ENCODE data around the gene CALN1.
"Not testable (repeated sequence)": the region's sequence is repeated elsewhere in the genome, so short reads cannot be mapped to it uniquely, and the experiment has no call there.

The CALN1 gene

DNA sequence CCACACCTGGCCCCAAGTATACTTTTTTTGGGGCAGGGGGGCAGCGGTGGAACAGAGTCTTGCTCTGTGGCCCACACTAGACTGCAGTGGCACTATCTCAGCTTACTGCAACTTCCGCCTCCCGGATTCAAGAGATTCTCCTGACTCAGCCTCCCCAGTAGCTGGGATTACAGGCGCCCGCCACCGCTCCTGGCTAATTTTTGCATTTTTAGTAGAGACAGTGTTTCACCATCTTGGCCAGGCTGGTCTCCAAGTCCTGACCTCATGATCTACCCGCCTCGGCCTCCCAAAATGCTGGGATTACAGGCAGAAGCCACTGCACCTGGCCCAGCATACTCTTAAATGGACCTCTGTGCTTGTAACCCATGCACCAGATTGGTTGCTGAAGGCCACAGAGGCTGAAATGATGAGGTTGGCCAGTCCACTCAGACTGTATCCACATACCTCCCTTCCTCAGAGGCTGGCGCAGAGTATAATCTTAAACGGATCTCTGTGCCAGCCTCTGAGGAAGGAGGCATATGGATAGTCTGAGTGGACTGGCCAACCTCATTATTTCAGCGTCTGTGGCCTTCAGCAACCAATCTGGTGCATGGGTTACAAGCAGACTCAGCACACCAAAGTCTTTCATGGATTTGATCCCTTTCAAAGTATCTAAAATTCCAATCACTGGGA is 3.0 kb downstream of the CALN1 start:
- DNase-seq (ENCODE audit: low spot score), result no peak

DNA sequence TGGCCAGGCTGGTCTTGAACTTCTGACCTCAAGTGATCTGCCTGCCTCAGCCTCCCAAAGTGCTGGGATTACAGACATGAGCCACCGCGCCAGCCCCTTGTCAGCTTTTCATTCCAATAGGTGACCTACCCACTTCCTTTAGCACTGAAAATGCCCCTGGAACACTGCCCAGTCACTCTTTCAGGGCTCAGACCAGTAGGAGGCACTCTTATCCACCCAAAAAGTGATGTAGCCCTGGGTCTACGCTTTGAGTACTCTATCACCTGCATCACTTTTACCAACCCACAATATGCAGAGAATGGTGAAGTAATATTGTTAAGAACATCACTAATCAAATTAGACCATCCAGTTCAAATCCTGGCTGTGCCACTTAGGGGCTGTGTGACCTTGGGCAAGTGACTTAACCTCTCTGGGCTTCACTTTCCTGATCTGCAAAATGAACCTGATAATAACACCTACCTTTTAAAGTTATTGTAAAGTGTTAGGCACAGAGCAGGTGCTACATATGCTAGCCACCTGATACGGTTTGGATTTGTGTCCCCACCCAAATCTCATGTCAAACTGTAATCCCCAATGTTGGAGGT is 5.2 kb downstream of the CALN1 start:
- no peak for DNase-seq (ENCODE audit: low spot score)

DNA sequence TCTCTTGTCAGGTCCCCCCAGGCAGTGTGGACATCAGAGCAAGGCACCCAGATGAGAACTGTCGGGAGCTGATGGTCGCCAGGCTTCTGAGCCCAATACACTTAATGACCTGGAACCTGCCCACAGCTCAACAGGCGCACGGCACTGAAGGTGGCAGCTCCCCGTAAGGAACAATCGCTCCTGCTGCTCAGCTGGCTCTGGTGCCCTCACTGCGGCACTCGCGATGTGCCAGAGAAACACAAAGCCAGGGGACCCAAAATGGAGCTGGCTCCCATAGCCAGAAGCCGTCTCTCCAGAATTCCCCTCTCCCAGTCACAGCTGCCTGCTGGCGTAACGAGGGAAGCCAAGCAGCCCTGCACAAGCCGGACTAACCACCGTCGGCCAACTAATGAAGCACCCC is 6.3 kb downstream of the CALN1 start:
- no peak for DNase-seq (ENCODE audit: low spot score)

DNA sequence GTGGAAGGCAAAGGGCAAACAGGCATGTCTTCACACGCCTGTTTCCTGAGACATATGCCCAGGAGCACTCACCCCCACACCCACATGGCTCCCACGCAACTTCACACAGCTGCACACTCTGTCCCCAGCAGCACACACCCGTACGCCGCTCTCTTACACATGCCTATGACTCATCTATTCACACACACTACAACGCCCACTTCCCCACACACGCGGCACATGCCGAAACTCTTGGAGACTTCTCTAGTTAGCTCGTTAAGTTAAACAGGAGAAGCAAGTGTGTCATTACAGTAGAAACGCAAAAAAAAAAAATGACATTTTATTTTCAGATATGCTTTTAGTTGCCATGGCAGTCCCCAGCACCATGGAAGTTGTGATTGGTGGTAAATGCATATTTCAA is 6.7 kb downstream of the CALN1 start:
- DNase-seq (ENCODE audit: low spot score), result no peak

DNA sequence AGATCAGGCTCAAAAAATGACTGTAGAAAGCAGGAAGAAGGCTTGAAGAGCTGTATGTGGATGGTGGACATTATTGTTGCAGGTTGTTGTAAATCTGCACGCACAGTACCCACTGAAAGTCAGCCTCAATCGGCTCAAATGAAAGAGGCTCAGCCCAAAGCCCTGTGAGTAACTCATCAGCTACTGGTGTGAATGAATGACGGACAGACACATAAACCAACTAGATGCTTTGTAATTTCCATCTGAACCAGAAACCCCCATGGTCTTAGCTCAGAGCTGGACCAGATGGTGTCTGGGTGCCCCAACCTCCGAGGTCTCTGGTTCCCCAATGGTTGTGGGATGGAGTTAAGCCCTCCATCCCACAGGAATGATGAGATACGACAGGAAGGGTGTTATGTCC is 7.4 kb downstream of the CALN1 start:
- no peak for DNase-seq (ENCODE audit: low spot score)

DNA sequence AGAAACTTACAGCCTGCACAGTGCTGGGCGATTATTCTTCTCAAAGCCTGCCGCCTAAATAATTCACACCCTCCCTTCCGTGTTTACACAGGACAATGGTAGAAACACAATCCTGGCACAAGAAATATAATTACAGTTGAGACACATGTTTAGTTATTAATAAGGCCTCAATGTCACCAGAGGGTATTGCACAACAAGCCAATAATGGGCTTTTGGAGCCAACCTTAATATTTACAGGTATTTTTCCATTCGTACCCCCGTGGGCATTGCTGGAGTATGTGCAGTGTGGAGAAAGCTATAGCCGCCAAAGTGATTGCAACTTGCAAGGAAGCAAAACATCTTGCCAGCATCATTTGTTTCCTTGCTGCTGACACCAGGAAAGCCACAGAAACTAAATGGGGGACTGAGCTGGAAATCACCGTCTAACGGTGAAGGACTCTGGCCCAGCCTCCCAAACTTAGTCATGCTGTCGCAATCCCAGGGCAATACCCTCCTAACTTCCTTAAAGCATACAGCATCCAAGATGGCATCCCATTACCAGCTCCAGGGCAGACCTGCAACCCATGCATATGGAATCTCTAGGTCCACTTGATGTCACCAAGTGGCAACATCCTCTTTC is 8.6 kb downstream of the CALN1 start:
- no peak for DNase-seq (ENCODE audit: low spot score)

DNA sequence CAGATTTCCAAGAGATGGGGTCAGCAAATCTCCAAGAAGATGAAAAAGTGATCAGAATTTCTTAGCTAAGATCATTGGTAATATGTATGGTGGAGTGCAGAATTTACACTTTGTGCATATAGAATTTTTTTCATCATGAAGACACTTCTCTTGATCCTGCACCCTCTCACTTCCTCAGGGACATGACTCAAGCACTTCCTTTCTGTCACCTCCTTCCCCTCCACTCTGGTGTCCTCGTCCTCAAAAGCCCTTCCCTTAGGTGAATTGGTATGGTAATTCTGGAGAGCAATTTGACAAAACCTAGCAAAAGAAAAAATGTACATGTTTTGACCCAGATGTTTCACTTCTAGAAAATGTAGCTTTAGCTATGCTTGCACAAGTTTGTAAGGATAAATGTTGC is 18.1 kb downstream of the CALN1 start:
- DNase-seq (ENCODE audit: low spot score), result no peak

DNA sequence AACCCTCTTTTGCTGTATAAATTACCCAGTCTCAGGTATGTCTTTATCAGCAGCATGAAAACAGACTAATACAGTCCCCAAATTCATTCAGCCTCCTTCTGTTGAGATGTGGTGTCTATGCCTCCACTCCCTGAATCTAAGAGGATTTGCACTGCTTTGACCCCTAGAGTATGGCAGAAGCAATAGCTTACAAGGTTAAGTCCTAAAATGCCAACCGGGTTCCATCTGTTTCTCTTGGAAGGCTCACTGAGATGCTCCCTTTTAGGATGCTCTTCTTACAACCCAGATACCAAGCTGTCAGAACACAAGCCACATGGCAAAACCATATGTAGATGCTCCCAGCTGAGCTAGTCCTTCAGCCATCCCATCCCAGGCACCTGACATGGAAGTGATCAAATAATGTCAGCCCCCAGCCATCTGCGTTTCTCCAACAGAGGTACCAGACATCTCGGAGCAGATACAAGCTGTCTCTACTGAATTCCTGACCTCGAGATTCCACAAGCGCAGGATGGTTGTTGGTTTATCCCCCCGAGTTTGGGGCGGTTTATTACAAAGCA is 20.2 kb downstream of the CALN1 start:
- DNase-seq (ENCODE audit: low spot score), result no peak

DNA sequence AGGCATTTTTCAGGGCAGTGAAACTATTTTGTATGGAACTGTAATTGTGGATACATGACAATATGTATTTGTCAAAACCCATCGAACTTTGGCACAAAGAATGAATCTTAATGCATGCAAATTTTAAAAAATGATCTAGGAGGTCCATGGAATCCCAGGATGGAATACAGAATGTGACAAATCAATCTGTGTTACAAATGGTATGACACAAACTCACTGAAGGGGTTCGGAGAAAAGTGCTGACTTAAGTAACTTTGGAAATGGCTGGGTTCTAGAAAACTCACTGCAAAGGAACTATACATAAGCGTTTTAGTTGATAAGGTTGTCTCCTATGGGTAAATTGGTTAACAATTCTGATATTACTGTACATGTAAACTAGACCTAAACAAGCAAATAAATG is 26.0 kb downstream of the CALN1 start:
- no peak for DNase-seq (ENCODE audit: low spot score)

DNA sequence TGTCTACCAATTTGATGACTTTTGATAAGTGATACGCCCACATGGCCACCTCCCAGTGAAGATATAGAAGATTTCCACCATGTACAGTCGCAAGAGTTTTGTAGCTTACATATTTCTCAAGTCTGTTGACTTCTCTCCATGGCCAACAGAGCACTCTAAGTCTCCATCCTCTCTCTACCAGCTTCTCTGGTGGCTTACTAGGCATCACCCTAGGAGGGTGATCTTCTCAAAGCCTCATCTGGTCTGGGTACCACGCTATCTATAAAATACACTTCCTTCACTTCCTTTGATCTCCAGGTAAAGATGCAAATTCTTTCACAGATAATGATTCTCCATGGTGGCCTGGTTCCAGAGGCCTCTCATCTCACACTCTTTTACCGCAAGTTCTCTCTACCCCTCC is 49.9 kb downstream of the CALN1 start:
- no peak for DNase-seq (ENCODE audit: low spot score)

DNA sequence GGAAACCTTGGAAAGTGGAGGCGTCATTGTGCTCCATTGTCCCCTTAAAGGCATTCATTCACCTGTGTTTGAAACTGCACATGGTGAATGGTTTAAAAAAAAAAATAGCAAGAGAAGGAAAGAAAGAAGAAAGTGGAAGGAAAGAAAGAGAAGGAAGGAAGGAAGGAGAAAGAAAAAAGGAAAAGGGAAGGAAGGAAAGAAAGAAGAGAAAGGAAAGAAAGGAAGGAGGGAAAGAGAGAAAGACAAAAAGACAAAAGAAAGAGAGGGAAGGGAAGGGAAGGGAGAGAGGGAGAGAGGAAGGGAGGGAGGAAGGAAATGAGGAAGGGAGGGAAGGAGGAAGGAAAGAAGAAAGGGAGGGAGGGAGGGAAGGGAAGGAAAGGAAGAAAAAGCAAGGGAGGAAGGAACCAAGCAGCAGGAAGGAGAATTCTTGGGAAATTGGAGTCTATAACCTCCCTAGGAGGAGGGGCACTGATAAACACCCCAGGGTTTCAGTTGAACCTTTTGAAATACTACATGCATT is 66.9 kb downstream of the CALN1 start:
- no peak for DNase-seq (ENCODE audit: low spot score)

DNA sequence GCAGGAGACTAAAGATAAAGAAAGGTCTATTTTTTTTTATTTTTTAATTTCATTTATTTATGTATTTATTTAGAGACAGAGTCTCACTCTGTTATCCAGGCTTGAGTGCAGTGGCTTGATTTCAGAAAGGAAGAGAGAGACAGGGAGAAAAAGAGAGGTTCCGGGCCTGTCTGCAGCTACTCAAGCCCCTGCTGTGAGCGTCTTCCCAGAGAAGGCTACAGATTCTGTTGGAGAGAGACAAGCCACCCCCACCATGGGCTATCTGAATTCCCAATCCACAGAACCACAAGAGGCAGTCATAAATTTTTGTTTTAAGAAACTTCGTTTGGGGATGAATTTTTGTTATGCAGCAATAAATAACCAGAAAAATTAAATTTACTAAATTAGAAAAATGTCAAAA is 68.1 kb downstream of the CALN1 start:
- no peak for DNase-seq (ENCODE audit: low spot score)

DNA sequence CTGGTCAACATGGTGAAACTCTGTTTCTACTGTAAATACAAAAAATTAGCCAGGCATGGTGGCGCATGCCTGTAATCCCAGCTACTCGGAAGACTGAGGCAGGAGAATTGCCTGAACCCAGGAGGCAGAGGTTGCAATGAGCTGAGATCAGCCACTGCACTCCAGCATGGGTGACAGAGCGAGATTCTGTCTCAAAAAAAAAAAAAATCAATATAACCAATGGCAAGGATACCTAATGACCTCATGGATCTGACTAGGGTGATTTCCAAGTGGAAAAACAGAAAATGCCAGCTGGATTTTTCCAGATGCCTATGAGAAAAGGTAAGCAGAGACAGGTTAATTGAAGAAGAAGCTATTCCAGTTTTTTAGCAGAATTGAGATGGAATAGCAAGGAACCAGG is 68.8 kb downstream of the CALN1 start:
- not testable (repeated sequence) for DNase-seq (ENCODE audit: low spot score)

DNA sequence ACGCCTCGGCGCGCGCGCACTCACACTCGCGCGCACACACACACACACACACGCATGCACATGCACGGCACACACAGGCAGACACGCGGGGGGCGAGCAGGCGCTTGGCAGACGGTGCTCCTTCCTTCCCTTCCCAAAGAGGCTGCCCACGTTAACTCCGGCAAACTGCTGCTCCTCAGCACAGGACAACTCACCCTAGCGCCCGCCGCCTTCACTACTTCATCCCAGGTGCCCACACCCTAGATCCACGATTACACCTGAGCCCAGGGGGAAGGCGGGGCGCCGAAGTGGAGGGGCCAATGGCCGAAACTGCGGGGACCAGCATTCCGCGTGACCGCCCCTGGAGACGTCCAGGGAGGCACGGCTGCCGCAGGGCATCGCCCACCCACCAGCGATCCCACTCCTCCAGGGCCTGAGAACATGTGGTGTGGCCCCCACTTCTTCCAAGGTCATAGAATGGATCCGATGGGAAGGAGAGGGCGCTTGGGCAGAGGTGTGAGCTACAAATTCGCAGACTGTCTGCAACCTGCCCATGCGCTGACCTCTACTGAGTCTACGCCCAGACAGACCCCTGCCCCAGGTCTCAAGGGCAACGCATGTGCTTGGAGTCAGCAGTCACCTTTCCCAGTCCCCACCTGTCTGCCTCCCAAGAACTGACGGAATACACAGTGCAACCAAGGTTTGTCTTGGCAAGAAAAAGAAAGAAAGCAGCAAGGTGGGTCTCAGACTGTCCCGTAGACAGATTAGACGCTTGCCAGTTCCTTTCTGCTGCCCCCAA is 74.6 kb downstream of the CALN1 start:
- DNase-seq (ENCODE audit: low spot score), result no peak

DNA sequence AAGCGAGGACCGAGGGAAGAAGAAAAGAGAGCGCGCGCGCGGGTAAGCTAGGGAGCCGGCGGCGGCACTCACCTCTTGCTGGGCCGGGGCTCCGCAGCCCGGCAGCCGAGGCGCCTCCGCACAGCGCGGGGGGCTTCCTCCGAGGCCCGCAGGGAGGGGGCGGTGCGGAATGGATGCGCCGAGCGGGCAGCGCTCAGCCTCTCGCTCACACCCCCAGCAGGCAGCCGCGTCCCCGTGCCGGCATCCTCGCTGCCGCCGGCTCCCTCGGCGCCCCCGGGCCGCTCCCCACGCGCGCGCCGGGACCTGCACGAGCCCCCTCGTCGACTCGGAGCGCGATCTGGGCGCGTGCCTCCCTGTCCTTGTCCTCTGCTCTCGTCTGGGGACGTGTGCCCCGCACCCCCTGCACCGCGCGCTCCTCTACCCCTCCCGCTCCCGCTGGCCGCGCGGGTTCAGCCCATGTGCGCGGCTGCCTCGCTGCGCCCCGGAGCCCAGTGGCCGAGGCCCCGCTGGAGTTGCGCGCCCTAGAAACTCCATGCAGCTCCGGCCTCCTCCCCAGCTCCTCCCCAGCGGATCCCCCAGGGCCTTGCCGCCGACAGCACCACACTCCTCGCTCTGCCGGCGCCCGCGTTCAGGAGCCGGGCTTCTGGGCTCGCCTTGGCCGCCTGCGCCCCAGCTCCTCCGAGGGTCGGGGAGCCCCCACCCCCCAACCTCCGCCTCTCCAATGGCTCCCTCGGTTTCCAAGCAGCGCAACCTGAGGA is 75.3 kb downstream of the CALN1 start:
- DNase-seq (ENCODE audit: low spot score), result peak; percentile 74

DNA sequence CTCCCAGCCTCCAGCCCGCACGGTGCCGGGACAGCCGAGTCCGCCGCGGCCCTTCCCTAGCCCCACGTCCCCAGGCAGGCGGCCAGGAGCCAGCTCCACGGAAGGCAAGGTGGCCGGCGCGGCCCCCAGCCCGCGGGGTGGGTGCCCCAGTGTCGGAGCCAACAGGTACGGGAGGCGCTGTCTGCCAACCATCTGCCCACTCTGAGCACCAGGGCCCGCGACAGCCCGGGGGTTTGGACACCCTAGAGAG is 75.8 kb downstream of the CALN1 start:
- no peak for DNase-seq (ENCODE audit: low spot score)

DNA sequence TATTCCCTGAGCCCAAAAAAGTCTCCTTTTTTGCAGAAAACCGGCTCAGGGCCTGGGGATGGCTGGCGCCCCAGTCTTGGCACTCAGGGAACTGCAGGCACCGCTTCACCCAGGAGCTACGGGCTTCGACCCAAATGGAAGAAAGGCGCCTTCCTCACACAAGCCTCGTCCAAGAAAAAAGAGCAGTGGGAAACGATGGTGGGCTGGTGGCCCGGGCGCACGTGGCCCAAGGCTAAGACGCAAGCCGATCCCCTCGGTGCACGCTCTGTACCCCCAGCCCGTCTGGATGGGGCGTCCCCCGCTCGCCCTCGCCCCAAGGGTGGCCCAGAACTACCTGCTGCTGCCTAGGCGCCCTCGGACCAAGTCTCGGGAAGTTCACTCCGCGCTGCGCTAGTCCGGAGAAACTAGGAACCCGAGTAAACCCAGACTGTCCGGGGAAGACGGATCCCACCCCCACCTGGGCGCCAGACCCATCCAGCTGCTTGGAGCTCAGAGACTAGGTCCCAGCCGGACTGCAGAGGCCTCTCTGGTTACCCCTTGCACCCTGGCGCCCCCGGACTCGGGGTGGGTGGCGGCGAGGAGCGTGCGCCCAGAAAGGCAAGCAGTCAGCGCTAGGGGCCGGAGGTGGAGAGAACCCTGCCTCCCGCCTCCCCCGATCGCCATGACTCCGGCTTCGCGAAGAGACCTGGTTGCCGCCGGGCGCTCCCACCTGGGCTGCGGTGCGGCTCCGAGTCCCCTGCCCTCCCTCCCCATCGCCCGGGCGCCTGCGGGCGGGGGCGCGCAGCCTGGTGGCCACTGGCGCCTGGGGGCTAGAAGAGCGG is 76.4 kb downstream of the CALN1 start:
- peak; percentile 60 for DNase-seq (ENCODE audit: low spot score)

DNA sequence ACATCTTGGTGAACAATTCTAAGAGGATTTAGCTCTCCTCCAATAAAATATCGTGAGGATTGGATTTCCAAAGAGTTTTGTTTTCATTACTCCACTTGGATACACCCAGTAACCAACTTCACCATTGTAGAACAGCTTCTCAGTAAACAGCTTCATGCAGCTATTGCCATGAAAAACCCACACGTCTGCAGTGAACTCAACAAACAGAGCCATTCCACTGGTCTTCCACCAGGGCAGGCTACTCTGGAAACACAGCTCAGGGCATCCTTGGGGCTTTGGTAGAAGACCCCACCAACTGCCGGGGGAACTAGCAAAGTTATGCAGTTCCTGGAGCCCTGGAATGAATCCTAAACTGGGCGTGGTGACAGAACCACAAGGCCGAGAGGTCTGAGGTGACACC is 77.4 kb downstream of the CALN1 start:
- DNase-seq (ENCODE audit: low spot score), result no peak

DNA sequence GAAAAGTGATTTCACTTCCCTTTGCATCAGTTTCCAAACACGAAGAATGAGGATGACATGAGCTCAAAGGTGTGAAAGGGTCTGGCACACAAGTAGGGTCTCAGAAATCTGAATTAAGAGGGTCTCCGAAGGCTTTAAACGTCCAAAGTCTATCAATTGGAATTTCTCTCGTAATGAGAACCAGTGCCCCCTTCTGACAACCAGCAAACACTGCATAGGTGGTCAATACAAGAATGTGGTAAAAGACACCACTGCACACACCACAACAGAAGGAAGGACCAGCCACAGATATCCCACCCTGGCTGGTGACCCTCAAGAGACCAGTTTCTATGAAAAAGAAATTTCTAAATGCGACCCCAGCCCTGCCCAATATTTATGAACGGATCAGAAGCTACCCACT is 78.1 kb downstream of the CALN1 start:
- DNase-seq (ENCODE audit: low spot score), result peak; percentile 49

DNA sequence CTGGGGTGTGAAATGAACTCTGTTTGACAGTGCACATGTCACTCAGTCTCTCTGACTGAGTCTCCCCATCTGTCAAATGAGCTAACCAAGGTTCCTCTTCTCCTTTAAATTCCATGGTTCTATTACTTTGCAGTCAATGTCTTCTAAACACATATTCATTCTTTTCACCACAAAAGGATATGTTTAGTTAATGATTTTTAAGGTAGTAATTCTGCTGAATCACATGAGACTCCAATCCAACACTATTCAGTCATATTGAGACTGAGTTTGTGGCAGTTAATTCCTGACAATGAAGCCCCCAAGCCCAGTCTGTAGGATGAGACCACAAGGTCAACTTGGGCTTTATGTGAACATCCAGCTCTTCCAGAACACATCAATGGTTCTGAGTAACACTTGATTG is 85.3 kb downstream of the CALN1 start:
- no peak for DNase-seq (ENCODE audit: low spot score)

DNA sequence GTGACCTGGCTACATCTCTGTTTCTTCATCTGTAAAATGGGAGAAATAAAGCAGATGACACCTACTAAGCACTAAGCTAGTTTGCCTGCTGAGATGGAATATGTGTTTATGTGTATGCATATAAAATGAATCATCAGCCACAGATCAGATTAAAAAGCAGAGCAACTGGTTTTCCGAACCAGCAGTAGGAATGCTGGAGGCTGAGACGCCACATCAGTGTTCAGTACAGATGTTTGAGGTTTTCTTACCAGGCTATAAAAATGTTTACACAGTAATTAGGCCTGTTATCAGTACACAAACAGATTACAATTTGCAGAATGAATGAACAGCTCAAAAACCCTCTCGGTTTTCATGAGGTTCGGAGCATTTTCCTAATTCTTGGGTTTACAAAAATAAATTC is 85.8 kb downstream of the CALN1 start:
- no peak for DNase-seq (ENCODE audit: low spot score)
